ENCODE data around the gene OTOF.

OTOF gene

DNA sequence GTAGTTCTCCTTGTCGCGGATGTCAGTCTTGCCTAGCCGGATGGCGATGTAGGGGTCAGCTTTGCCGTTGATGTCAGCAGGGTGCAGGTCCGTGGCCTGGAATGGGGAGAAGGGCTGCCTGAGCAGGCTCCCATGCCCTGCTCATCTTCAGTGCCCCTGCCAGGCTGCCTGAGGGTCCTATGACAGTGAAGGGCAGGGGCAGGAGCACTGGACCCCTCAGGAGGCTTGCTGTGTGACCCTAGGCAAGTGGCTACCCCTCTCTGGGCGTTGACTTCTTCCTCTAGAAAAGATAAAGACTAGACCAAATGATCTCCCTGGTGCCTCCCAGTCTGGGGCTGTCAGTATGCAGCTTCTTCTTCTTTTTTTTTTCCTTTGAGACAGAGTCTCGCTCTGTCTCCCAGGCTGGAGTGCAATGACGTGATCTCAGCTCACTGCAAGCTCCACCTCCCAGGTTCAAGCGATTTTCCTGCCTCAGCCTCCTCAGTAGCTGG is 11.9 kb downstream of the OTOF start:
- H3K4me3 ChIP-seq (ENCODE audit: low read depth, low read length), result no peak overlapping the region

DNA sequence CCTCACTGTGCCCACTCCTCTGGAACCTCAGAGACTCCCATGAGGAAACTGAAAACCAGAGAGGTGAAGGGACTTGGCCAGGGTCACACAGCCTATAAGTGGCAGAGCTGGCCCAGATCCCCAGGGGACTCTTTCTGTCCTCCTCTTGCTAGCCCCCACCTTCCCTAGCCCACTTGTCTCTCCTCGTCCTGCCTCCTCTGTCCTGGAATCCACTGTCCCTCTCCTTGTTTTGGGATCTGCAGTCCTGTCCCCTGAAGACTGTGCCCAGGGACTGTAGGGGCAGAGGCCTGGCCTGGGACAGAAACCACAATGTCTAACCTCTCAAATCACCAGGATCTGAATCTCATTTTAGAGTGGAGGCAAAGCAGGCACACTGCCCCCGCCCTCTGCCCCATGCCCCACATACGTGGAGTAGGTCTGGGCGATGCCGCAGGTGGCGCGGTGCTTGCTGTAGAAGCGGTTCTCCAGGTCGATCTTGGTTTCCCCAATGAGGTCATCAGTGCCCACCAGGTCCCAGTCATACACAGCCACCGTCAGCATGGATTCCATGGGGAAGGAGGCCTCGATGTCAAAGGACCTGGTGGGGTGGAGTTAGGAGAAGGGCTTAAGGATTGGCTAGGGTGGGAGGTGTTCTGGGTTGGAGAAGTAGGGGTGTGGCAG is 12.5 kb downstream of the OTOF start:
- no peak overlapping the region for H3K4me3 ChIP-seq (ENCODE audit: low read depth, low read length)
- no peak overlapping the region for H3K4me2 ChIP-seq (ENCODE audit: low read length)
- no peaks in the 10 kb centered on the region for H3K9me3 ChIP-seq (ENCODE audit: control insufficient read depth, low read length)
- no peak overlapping the region for H3K27ac ChIP-seq
- no peak overlapping the region for H3K9ac ChIP-seq
- H2AFZ ChIP-seq, result no peak overlapping the region
- TF ChIP-seq, protein P1, sequence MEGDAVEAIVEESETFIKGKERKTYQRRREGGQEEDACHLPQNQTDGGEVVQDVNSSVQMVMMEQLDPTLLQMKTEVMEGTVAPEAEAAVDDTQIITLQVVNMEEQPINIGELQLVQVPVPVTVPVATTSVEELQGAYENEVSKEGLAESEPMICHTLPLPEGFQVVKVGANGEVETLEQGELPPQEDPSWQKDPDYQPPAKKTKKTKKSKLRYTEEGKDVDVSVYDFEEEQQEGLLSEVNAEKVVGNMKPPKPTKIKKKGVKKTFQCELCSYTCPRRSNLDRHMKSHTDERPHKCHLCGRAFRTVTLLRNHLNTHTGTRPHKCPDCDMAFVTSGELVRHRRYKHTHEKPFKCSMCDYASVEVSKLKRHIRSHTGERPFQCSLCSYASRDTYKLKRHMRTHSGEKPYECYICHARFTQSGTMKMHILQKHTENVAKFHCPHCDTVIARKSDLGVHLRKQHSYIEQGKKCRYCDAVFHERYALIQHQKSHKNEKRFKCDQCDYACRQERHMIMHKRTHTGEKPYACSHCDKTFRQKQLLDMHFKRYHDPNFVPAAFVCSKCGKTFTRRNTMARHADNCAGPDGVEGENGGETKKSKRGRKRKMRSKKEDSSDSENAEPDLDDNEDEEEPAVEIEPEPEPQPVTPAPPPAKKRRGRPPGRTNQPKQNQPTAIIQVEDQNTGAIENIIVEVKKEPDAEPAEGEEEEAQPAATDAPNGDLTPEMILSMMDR (IDR thresholded peaks at IDR 0.05), result no peak
- H3K27me3 ChIP-seq (ENCODE audit: control insufficient read depth, insufficient read depth, low read length), result no peaks in the 10 kb centered on the region
- H3K79me2 ChIP-seq, result no peaks in the 10 kb centered on the region
- H3K4me1 ChIP-seq, result no peaks in the 10 kb centered on the region
- H3K36me3 ChIP-seq (ENCODE audit: control insufficient read depth, insufficient read depth, low read length), result no peaks in the 10 kb centered on the region

More for the DNA sequence above, 11.9 kb downstream of the OTOF start:
- H3K79me2 ChIP-seq, result no peaks in the 10 kb centered on the region
- H3K4me2 ChIP-seq (ENCODE audit: low read length), result no peak overlapping the region
- no peak overlapping the region for H3K27ac ChIP-seq
- no peaks in the 10 kb centered on the region for H3K9me3 ChIP-seq (ENCODE audit: control insufficient read depth, low read length)
- H3K9ac ChIP-seq, result no peak overlapping the region
- TF ChIP-seq, protein P1 (IDR thresholded peaks at IDR 0.05), result no peak
- no peaks in the 10 kb centered on the region for H3K36me3 ChIP-seq (ENCODE audit: control insufficient read depth, insufficient read depth, low read length)
- H3K4me1 ChIP-seq, result no peaks in the 10 kb centered on the region
- H3K27me3 ChIP-seq (ENCODE audit: control insufficient read depth, insufficient read depth, low read length), result no peaks in the 10 kb centered on the region
- H2AFZ ChIP-seq, result no peak overlapping the region

DNA sequence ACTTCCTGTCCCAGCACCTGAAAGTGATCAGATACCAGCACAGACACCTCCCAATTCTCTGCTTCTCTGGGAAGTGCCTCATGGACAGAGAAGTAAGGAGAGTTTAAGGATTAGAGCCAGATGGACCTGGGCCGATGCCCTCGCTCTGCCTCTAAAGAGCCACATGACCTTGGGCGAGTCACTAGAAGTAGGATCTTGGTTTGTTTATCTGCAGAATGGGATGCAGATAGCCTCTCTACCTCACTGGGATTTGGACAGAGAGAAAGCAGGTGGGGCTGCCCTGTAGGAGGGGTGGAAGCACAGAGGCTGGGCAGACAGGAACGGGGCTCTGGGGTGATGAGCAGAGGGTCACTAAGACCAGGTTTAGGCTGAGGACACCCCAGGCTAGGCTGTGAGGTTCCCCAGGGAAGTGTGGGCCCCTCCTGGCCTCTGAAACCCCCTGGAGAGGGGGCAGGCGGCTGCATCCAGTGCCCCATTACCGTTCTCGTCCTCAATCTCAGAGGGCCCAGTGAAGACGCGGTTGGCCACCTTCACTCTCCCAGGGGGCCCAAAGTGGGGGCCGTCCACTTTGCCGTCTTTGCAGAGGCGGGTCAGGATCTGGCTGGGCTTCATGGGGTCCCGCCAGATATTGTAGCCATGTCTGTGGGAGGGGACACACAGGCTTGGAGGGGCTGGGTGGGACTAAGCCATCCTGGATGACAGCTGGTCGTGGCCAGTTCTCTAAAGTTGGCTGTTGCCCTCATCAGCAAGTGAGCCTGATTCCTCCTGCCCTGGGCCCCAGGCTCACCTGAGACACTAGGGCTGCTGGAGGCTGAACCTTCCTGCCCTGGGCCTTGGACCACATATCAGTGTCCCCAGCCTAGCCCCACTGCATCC is 13.3 kb downstream of the OTOF start:
- H3K36me3 ChIP-seq (ENCODE audit: control insufficient read depth, insufficient read depth, low read length), result no peaks in the 10 kb centered on the region
- no peak overlapping the region for H3K27ac ChIP-seq
- H3K4me2 ChIP-seq (ENCODE audit: low read length), result no peak overlapping the region
- TF ChIP-seq, protein P1 (IDR thresholded peaks at IDR 0.05), result no peak
- H3K4me1 ChIP-seq, result no peaks in the 10 kb centered on the region
- no peaks in the 10 kb centered on the region for H3K27me3 ChIP-seq (ENCODE audit: control insufficient read depth, insufficient read depth, low read length)
- no peaks in the 10 kb centered on the region for H3K9me3 ChIP-seq (ENCODE audit: control insufficient read depth, low read length)
- H3K79me2 ChIP-seq, result no peaks in the 10 kb centered on the region
- no peak overlapping the region for H2AFZ ChIP-seq
- H3K4me3 ChIP-seq (ENCODE audit: low read depth, low read length), result no peak overlapping the region
- H3K9ac ChIP-seq, result no peak overlapping the region

DNA sequence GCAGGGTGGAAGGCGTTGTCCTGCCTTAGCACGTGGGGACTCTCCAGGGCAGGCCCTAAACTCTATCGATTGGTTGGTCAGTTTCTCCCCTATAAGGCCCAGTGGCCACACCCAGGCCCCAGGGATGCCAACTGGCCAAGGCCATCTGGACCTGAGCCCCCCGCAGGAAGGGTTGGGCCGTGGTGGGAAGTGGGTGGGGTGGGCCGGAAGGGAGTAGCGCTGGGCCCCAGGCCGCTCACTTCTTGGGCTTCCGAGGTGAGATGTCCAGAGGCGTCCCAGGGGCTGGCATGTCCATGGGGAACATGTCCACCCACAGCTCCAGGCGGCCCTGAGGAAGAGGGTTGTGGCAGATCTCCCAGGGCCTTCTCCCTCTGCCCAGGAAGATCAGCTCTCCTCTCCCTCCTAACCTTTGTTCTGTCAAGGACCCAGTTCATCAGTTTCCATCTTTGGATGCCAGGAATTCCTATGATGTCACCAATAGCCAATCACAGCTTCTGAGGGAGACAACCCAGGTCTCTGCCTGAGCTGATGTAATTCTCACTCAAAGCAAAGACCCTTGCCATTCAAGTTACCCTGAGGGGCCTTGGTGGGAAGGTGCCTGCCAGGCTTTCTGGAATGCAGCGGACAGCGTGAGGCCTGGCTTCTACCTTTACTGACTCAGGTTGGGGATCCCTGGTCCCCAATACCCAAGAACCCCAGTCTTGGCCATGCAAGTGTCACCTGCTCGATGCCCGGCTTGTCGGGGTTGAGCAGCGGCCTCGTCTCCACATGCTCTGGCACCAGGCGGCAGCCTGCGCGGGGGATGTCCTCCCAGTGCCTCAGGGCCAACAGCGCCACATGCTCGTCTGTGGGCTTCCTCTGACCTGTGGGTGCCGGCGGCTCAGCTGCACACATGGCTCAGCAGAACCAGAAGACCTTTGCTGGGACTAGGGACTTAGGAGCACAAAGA is 14.4 kb downstream of the OTOF start:
- Histone ChIP-seq H3K79me2 (no peaks in the 10 kb centered on the region), H3K9ac (no peak overlapping the region), H3K9me3 (ENCODE audit: control insufficient read depth, low read length) (no peaks in the 10 kb centered on the region), H3K4me3 (ENCODE audit: low read depth, low read length) (no peak overlapping the region), H3K27me3 (ENCODE audit: control insufficient read depth, insufficient read depth, low read length) (no peaks in the 10 kb centered on the region), H3K4me1 (no peaks in the 10 kb centered on the region), H3K27ac (no peak overlapping the region), H3K36me3 (ENCODE audit: control insufficient read depth, insufficient read depth, low read length) (no peaks in the 10 kb centered on the region), H3K4me2 (ENCODE audit: low read length) (no peak overlapping the region), H2AFZ (no peak overlapping the region)
- TF ChIP-seq, protein P1 (IDR thresholded peaks at IDR 0.05), result no peak
